ENCODE data around the gene CACNA1B.
"Not testable (repeated sequence)": the region's sequence is repeated elsewhere in the genome, so short reads cannot be mapped to it uniquely, and the experiment has no call there.

The CACNA1B gene

DNA sequence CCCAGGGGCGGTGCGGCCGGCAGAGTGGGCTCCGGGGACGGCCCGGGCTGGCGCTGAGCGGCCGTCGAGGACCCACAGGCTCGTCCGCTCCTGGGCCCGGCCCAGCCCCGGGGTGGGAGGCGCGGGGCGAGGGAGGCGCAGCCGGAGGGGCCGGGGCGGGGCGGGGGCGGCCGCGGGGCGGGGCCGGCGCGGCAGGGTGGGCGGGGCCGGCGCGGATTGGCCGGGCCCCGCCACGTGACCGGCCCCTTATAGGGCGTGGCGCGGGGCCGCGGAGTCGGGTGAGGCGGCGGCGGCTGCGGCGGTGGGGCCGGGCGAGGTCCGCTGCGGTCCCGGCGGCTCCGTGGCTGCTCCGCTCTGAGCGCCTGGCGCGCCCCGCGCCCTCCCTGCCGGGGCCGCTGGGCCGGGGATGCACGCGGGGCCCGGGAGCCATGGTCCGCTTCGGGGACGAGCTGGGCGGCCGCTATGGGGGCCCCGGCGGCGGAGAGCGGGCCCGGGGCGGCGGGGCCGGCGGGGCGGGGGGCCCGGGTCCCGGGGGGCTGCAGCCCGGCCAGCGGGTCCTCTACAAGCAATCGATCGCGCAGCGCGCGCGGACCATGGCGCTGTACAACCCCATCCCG is at the start of gene CACNA1B:
CACNA1B (plus strand) TSS at position 277 of the 617 bp plus-strand sequence; CDS start at position 429, 152 bp downstream.
- not testable (repeated sequence) for H3K27me3 ChIP-seq (ENCODE audit: control insufficient read depth, insufficient read depth, low read length); H3K4me1 ChIP-seq (ENCODE audit: control insufficient read depth, insufficient read depth, low read length); H3K27ac ChIP-seq (ENCODE audit: low read length); H3K36me3 ChIP-seq (ENCODE audit: control insufficient read depth, insufficient read depth, low read length); DNase-seq (ENCODE audit: low read depth, low spot score); H3K9me3 ChIP-seq (ENCODE audit: control insufficient read depth, insufficient read depth, low read length)
- peak within 1 kb of the TSS; percentile 53; the same call in 1 of the 2 replicates for H3K4me3 ChIP-seq (ENCODE audit: low read length)
- WGBS (ENCODE audit: insufficient coverage, insufficient read length): no CpG with 5 or more reads among the region's 95 CpGs

DNA sequence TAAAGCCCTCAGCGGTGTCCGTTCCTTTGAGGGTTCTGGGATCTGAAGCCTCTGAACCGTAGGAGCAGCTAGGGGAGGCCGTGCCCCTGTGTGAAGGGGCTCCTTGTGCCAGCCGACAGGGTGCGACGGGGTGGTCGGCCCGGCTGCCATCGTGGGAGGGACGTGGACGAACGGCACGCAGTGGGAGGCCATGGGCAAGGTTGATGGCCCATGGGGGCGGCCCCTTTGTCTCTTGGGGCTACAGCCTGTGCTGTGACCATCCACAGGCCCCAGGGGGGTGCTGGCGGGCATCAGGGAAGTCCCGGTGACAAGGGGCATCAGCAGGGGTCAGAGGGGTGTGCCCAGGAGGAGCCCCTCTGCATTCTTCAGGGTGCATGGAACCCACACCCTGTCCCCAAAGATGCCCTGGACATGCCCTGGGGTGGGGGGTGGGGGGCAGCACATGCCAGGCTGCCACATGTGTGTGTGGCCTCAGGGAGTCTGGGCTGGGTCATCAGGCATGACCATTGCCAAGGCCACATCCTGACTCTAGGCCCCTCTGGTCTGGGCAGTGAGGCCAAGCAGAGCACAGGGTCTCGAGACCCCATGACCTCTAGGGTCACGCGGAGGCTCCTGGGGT is 49.6 kb upstream of the CACNA1B start:
- Histone ChIP-seq H3K27me3 (ENCODE audit: control insufficient read depth, insufficient read depth, low read length) (no peaks in the 10 kb centered on the region), H3K36me3 (ENCODE audit: control insufficient read depth, insufficient read depth, low read length) (peaks cover 17% of the 10 kb centered on the region), H3K27ac (ENCODE audit: low read length) (no peak overlapping the region), H3K9me3 (ENCODE audit: control insufficient read depth, insufficient read depth, low read length) (no peaks in the 10 kb centered on the region), H3K4me1 (ENCODE audit: control insufficient read depth, insufficient read depth, low read length) (no peaks in the 10 kb centered on the region; the same call in 1 of the 2 replicates), H3K4me3 (ENCODE audit: low read length) (no peak overlapping the region)
- DNase-seq (ENCODE audit: low read depth, low spot score): no peak
- no CpG with 5 or more reads among the region's 20 CpGs for WGBS (ENCODE audit: insufficient coverage, insufficient read length)

DNA sequence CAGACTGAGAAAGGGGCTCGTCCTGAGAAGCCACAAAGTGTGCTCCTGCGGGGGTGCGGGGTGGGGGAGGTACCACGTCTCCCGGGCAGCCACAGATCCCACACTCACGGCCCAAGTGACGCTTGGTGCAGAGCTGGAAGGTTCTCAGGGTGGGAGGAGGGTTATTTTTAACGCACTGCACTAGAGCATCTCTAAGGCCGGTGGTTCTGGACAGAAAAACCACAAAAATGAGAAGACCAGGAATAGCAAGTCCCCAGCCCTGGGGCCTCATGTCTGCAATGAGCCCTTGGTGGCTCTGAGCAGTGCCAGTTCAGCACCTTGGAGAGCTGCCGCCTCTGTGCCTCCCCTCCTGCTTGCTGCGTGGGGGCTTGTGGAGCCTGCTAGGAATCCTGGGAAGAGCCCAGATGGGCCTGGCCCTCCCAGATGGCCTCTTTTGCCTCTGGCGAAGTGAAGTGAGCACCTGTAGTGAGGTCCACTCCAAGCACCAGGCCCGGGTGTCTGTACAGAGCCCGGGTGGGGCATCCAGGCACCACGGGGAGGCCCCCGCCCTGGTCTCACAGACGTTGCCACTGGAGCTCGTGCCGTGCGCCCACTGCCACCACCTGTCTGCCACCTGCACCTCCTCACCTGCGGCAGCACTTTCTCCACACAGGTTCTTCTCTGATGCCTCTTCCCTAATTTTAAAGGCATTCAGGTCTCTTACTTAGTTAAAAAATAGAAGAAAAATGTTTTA is 48.9 kb upstream of the CACNA1B start:
- H3K27ac ChIP-seq (ENCODE audit: low read length): no peak overlapping the region
- peaks cover 19% of the 10 kb centered on the region for H3K36me3 ChIP-seq (ENCODE audit: control insufficient read depth, insufficient read depth, low read length)
- H3K9me3 ChIP-seq (ENCODE audit: control insufficient read depth, insufficient read depth, low read length): no peaks in the 10 kb centered on the region
- no peaks in the 10 kb centered on the region for H3K27me3 ChIP-seq (ENCODE audit: control insufficient read depth, insufficient read depth, low read length)
- no CpG with 5 or more reads among the region's 21 CpGs for WGBS (ENCODE audit: insufficient coverage, insufficient read length)
- no peaks in the 10 kb centered on the region; the same call in 1 of the 2 replicates for H3K4me1 ChIP-seq (ENCODE audit: control insufficient read depth, insufficient read depth, low read length)
- no peak overlapping the region for H3K4me3 ChIP-seq (ENCODE audit: low read length)
- DNase-seq (ENCODE audit: low read depth, low spot score): peak; percentile 16

DNA sequence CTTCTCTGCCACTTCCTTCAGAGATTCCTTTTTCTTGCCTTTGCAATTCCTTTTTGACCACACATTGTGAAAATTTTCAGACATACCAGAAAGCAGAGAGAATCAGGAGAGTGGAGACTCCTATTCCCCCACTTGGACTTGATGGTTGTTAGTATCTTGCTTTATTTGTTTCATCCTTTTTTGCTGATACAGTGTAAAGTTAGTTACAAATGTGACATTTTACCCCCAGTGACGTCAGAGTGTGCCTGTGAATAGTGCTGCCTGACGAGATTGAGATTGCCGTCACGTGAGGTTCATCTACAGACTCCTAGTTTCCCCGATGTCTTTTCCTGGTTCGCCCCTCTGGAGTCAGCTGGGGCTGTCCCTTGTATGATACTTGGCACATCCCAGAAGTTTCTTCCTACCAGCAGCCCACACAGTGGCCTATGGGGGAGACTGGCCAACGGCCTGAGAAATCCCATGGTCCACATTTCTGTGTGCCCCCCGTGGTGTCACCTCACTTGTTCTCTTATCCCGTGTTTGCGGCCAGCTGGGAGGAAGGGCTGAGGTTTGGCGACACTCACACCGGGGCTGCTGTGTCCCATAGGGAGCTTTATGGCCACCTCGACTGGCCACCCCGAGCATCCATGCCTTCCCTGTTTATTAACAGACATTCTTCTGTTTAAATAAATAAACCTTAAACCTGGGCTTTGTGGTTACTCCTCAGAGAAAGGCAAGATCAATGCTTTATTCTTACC is 48.2 kb upstream of the CACNA1B start:
- H3K27ac ChIP-seq (ENCODE audit: low read length): no peak overlapping the region
- H3K4me1 ChIP-seq (ENCODE audit: control insufficient read depth, insufficient read depth, low read length): no peaks in the 10 kb centered on the region; the same call in 1 of the 2 replicates
- no peaks in the 10 kb centered on the region for H3K27me3 ChIP-seq (ENCODE audit: control insufficient read depth, insufficient read depth, low read length)
- DNase-seq (ENCODE audit: low read depth, low spot score): no peak
- no peaks in the 10 kb centered on the region for H3K9me3 ChIP-seq (ENCODE audit: control insufficient read depth, insufficient read depth, low read length)
- peaks cover 14% of the 10 kb centered on the region; the same call in 1 of the 2 replicates for H3K36me3 ChIP-seq (ENCODE audit: control insufficient read depth, insufficient read depth, low read length)
- no peak overlapping the region for H3K4me3 ChIP-seq (ENCODE audit: low read length)
- WGBS (ENCODE audit: insufficient coverage, insufficient read length): no CpG with 5 or more reads among the region's 14 CpGs

DNA sequence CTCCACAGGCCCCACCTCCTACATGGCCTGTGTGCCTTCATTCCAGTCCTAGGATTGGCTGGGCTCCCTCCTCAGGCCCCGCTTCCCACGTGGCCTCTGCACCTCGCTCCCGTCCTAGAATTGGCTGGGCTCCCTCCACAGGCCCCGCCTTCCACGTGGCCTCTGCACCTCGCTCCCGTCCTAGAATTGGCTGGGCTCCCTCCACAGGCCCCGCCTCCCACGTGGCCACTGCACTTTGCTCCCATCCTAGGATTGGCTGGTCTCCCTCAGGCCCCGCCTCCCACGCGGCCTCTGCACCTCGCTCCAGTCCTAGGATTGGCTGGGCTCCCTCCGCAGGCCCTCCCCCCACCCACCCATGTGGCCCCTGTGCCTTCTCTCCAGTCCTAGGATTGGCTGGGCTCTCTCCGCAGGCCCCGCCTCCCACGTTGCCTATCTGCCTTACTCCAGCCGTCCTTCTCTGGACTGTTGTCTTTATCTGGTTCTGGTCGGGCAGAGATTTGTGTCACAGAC is 45.3 kb upstream of the CACNA1B start:
- no peaks in the 10 kb centered on the region for H3K27me3 ChIP-seq (ENCODE audit: control insufficient read depth, insufficient read depth, low read length)
- no peaks in the 10 kb centered on the region; the same call in 1 of the 2 replicates for H3K4me1 ChIP-seq (ENCODE audit: control insufficient read depth, insufficient read depth, low read length)
- H3K27ac ChIP-seq (ENCODE audit: low read length): no peak overlapping the region
- peaks cover 18% of the 10 kb centered on the region; the same call in 1 of the 2 replicates for H3K36me3 ChIP-seq (ENCODE audit: control insufficient read depth, insufficient read depth, low read length)
- DNase-seq (ENCODE audit: low read depth, low spot score): no peak
- WGBS (ENCODE audit: insufficient coverage, insufficient read length): no CpG with 5 or more reads among the region's 20 CpGs
- H3K9me3 ChIP-seq (ENCODE audit: control insufficient read depth, insufficient read depth, low read length): no peaks in the 10 kb centered on the region
- no peak overlapping the region for H3K4me3 ChIP-seq (ENCODE audit: low read length)

DNA sequence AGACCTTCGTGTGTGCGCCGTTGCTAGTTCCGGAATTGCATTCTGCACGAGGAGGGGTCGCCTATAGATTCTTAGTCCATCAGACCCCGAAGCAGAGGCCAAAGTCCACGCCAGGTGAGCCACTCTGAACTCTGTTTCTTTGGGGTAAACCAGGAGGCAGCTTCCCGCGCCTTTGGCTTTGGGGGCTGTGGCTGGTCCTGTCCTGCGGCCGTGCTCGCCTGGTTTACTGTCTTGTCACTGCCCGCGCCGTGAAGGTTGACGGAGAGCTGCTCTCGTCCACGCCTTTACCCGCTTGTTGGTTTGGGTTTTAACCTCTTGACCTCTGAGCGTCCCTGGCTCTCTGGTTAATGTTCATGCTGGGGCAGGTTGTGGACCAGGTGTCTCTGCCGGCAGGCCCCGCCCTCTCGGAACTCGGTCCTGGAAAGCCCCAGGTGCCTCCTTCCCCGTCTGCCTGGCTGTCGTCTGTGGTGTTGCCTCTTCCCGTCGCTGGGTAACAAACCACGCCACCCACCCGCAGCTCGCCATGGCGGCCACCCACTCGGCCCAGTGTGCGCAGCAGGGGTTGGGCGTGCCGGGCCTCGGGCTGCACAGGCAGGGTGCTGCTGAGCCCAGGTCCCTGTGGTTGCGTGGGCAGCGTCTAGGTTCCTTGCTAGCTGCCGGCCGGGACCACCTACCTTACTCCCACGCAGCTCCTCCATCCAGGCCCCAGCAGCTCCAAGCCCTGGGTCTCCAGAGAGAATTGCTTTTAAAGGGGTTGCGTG is 44.6 kb upstream of the CACNA1B start:
- WGBS (ENCODE audit: insufficient coverage, insufficient read length): no CpG with 5 or more reads among the region's 44 CpGs
- Histone ChIP-seq H3K27ac (ENCODE audit: low read length) (no peak overlapping the region), H3K9me3 (ENCODE audit: control insufficient read depth, insufficient read depth, low read length) (no peaks in the 10 kb centered on the region), H3K27me3 (ENCODE audit: control insufficient read depth, insufficient read depth, low read length) (no peaks in the 10 kb centered on the region), H3K36me3 (ENCODE audit: control insufficient read depth, insufficient read depth, low read length) (peaks cover 15% of the 10 kb centered on the region; the same call in 1 of the 2 replicates), H3K4me1 (ENCODE audit: control insufficient read depth, insufficient read depth, low read length) (no peaks in the 10 kb centered on the region; the same call in 1 of the 2 replicates), H3K4me3 (ENCODE audit: low read length) (no peak overlapping the region)
- DNase-seq (ENCODE audit: low read depth, low spot score): no peak

DNA sequence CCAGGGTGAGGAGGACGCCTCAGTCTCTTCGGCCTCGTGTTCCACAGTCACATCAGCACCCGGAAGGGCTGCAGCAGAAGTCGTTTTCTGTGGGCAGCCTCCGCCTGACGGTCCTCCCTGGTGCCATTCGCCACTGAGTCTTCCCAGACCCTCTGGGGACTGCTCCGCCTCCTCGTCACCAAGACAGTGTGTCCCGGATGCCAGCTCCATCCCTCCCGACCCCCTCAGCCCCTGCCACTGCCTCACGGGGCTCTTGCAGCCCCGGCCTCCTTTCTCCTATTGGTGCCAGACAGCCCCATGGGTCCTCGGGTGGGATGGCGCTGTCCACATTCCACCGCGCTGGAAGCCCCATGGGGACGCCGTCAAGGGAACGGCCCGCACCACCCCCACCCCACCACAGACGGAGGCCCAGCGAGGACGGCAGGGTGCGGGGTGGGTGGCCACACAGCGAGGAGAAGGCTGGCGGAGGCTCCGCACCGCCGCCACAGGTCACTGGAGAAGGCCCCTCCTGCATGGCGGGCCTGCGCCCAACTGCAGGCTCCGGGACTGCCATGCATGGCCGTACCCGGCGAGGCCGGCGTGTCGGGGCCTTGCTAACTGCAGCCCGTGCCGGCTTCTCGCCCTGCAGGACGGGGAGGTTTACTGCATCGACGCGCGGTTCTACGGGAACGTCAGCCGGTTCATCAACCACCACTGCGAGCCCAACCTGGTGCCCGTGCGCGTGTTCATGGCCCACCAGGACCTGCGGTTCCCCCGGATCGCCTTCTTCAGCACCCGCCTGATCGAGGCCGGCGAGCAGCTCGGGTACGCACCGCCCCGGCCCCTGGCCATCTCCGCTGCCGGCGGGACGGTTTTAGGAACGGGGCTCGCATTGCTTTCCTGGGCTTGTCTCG is 43.6 kb upstream of the CACNA1B start:
- H3K9me3 ChIP-seq (ENCODE audit: control insufficient read depth, insufficient read depth, low read length): no peaks in the 10 kb centered on the region
- no peaks in the 10 kb centered on the region for H3K27me3 ChIP-seq (ENCODE audit: control insufficient read depth, insufficient read depth, low read length)
- no peak overlapping the region for H3K4me3 ChIP-seq (ENCODE audit: low read length)
- no peaks in the 10 kb centered on the region for H3K4me1 ChIP-seq (ENCODE audit: control insufficient read depth, insufficient read depth, low read length)
- H3K27ac ChIP-seq (ENCODE audit: low read length): no peak overlapping the region
- no CpG with 5 or more reads among the region's 73 CpGs for WGBS (ENCODE audit: insufficient coverage, insufficient read length)
- DNase-seq (ENCODE audit: low read depth, low spot score): no peak
- H3K36me3 ChIP-seq (ENCODE audit: control insufficient read depth, insufficient read depth, low read length): peaks cover 10% of the 10 kb centered on the region; the same call in 1 of the 2 replicates

DNA sequence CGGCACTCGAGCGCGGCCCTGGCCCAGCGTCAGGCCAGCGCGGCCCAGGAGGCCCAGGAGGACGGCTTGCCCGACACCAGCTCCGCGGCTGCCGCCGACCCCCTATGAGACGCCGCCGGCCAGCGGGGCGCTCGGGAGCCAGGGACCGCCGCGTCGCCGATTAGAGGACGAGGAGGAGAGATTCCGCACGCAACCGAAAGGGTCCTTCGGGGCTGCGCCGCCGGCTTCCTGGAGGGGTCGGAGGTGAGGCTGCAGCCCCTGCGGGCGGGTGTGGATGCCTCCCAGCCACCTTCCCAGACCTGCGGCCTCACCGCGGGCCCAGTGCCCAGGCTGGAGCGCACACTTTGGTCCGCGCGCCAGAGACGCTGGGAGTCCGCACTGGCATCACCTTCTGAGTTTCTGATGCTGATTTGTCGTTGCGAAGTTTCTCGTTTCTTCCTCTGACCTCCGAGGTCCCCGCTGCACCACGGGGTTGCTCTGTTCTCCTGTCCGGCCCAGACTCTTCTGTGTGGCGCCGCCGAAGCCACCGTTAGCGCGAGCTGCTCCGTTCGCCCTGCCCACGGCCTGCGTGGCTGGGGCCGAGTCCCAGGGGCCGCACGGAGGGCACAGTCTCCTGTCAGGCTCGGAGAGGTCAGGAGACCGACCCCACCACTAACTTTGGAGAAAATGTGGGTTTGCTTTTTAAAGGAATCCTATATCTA is 42.6 kb upstream of the CACNA1B start:
- no CpG with 5 or more reads among the region's 66 CpGs for WGBS (ENCODE audit: insufficient coverage, insufficient read length)
- Histone ChIP-seq H3K27me3 (ENCODE audit: control insufficient read depth, insufficient read depth, low read length) (no peaks in the 10 kb centered on the region), H3K36me3 (ENCODE audit: control insufficient read depth, insufficient read depth, low read length) (peaks cover 10% of the 10 kb centered on the region; the same call in 1 of the 2 replicates), H3K4me1 (ENCODE audit: control insufficient read depth, insufficient read depth, low read length) (no peaks in the 10 kb centered on the region), H3K27ac (ENCODE audit: low read length) (no peak overlapping the region), H3K9me3 (ENCODE audit: control insufficient read depth, insufficient read depth, low read length) (no peaks in the 10 kb centered on the region), H3K4me3 (ENCODE audit: low read length) (no peak overlapping the region)
- DNase-seq (ENCODE audit: low read depth, low spot score): no peak

Data from iPS DF 6.9 (cell line).